Rectal smooth muscle tissue (tissue), 1 donor: ENCODE results near the gene OR4M1.

ENCODE experiments used
- H3K27ac ChIP-seq: one replicate; pipeline ENCODE4 v1.7.0; 2013; ENCODE audit warnings: low read depth, low read length, inconsistent platforms
- H3K27me3 ChIP-seq: one replicate; pipeline ENCODE4 v1.7.0; 2013; ENCODE audit warnings: low read length; ENCODE audit not compliant: control insufficient read depth, insufficient read depth
- H3K36me3 ChIP-seq: one replicate; pipeline ENCODE4 v1.7.0; 2013; ENCODE audit warnings: low read length; ENCODE audit not compliant: control insufficient read depth, insufficient read depth
- H3K4me1 ChIP-seq: one replicate; pipeline ENCODE4 v1.7.0; 2013; ENCODE audit warnings: low read length; ENCODE audit not compliant: control insufficient read depth, insufficient read depth
- H3K4me3 ChIP-seq: one replicate; pipeline ENCODE4 v1.7.0; 2013; ENCODE audit warnings: low read length
- H3K9ac ChIP-seq: one replicate; pipeline ENCODE4 v1.7.0; 2013; ENCODE audit warnings: low read length

OR4M1 gene

DNA sequence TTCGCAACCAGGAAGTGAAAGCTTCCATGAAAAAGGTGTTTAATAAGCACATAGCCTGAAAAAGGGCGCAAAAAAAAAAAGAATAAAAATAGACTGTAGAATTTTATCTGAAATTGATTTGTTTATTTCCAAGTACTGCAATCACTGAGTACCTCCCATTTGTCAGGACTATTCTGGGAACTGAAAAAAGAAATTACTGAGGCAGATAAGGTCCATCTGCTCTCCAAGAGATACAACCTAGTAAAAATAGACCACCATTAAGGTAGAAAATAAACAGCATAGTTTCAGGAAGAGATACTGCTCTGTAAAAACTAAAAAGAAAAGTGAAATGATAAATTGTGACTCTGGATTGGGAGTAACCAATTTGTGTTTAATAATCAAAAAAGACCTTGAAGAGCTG lies 55.0 kb downstream of the OR4M1 start:
- no peak overlapping the region for H3K4me3 ChIP-seq
- H3K9ac ChIP-seq: no peak overlapping the region

More for the DNA sequence above, 55.0 kb downstream of the OR4M1 start:
- H3K27me3 ChIP-seq: no peaks in the 10 kb centered on the region
- no peaks in the 10 kb centered on the region for H3K36me3 ChIP-seq
- H3K27ac ChIP-seq: no peak overlapping the region
- H3K4me1 ChIP-seq: no peaks in the 10 kb centered on the region
